ENCODE measurements around the gene ID4. TPM values are rescaled to one million over a fixed set of nuclear protein-coding genes. Genes with fewer than 3 reads are reported as not detected.

Gene ID4
- total RNA-seq, 6 donors from 2014 or later, result 16.8 to 84.1 (median 36.2) TPM

- Histone ChIP-seq H3K4me1 (no peaks in the 10 kb centered on the region), H3K9me3 (peaks cover 0 to 7% (median 0%) of the 10 kb centered on the region in 4 donors), H3K27ac (no peak overlapping the region), H3K27me3 (no peaks in the 10 kb centered on the region), H3K36me3 (no peaks in the 10 kb centered on the region), H3K4me3 (no peak overlapping the region)
- DNase-seq (no peak), ATAC-seq (ENCODE audit: low FRiP score in 2 of 2) (no peak)
- WGBS, 2 donors, result 77 to 87% methylated on average over 2 of the region's 2 CpGs
- TF ChIP-seq POLR2A (IDR thresholded peaks at IDR 0.05) (no peak), EP300 (IDR thresholded peaks at IDR 0.05) (no peak), POLR2AphosphoS5 (IDR thresholded peaks at IDR 0.05) (no peak), CTCF (IDR thresholded peaks at IDR 0.05) (no peak)
Observed at GRCh38 chr6:19796452-19796851, 40.7 kb upstream of the ID4 start.

GRCh38 chr6:19798362-19798761 is 38.8 kb upstream of the ID4 start:
- Histone ChIP-seq H3K27ac (no peak overlapping the region), H3K36me3 (no peaks in the 10 kb centered on the region), H3K27me3 (no peaks in the 10 kb centered on the region), H3K4me1 (no peaks in the 10 kb centered on the region), H3K9me3 (peaks cover 0 to 7% (median 0%) of the 10 kb centered on the region in 4 donors), H3K4me3 (no peak overlapping the region)
- 68 to 74% methylated on average over 1 of the region's 1 CpG for WGBS, 2 donors
- DNase-seq (no peak), ATAC-seq (ENCODE audit: low FRiP score in 2 of 2) (no peak)
- TF ChIP-seq CTCF (IDR thresholded peaks at IDR 0.05), result no peak
- no peak for TF ChIP-seq POLR2AphosphoS5 (IDR thresholded peaks at IDR 0.05)
- no peak for TF ChIP-seq POLR2A (IDR thresholded peaks at IDR 0.05)
- no peak for TF ChIP-seq EP300 (IDR thresholded peaks at IDR 0.05)

- Histone ChIP-seq H3K36me3 (no peaks in the 10 kb centered on the region), H3K27ac (peak overlapping the region in 1 of 4 donors; percentile 34), H3K4me3 (no peak overlapping the region), H3K9me3 (no peaks in the 10 kb centered on the region), H3K27me3 (no peaks in the 10 kb centered on the region), H3K4me1 (peaks cover 0 to 18% (median 10%) of the 10 kb centered on the region in 4 donors)
- TF ChIP-seq CTCF (IDR thresholded peaks at IDR 0.05) (no peak), POLR2AphosphoS5 (IDR thresholded peaks at IDR 0.05) (no peak), EP300 (IDR thresholded peaks at IDR 0.05) (no peak), POLR2A (IDR thresholded peaks at IDR 0.05) (no peak)
- ATAC-seq (ENCODE audit: low FRiP score in 2 of 2) (no peak), DNase-seq (no peak)
- 79 to 88% methylated on average over 6 of the region's 6 CpGs for WGBS, 2 donors
Observed at GRCh38 chr6:19802656-19803055, 34.5 kb upstream of the ID4 start.

- H3K36me3 ChIP-seq, result no peaks in the 10 kb centered on the region
- WGBS, 2 donors, result 54 to 58% methylated on average over 9 of the region's 9 CpGs
- no peaks in the 10 kb centered on the region for H3K9me3 ChIP-seq
- no peak for TF ChIP-seq POLR2A (IDR thresholded peaks at IDR 0.05)
- TF ChIP-seq CTCF (IDR thresholded peaks at IDR 0.05), result no peak
- TF ChIP-seq EP300 (IDR thresholded peaks at IDR 0.05), result no peak
- no peak for TF ChIP-seq POLR2AphosphoS5 (IDR thresholded peaks at IDR 0.05)
- peak overlapping the region; percentile 91 to 97 (median 94) for H3K27ac ChIP-seq
- H3K4me1 ChIP-seq, result peaks cover 0 to 18% (median 10%) of the 10 kb centered on the region in 4 donors
- H3K4me3 ChIP-seq, result peak overlapping the region in 3 of 4 donors; percentile 52 to 69 (median 61)
- DNase-seq (no peak), ATAC-seq (ENCODE audit: low FRiP score in 2 of 2) (no peak)
- no peaks in the 10 kb centered on the region for H3K27me3 ChIP-seq
Observed at GRCh38 chr6:19803331-19804204, 33.6 kb upstream of the ID4 start.
